ENCODE results near the gene ALLC. TPM values are rescaled to one million over a fixed set of nuclear protein-coding genes. Genes with fewer than 3 reads are reported as not detected.

ALLC gene
- total RNA-seq, 1 donor from 2014 or later = not detected

DNA sequence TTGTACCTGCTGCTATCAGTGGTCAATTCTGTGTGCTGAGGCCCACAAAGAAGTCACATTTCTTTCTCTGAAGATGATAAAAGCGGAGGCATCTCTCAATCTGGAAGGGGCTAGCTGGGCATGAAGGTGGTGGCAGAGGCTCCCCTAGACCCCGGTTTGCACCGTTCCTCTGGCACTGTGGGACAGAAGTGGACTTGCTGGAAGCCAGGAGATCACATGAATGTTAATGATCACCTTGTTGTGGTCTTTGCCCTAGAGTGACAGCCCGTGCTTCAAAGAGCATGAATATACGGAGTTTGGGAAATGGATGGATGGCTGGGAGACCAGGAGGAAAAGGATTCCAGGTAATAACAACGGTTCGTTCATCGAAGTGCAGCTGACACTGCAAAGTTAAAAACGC lies 20.2 kb downstream of the ALLC start:
- no peaks in the 10 kb centered on the region for H3K9me3 ChIP-seq (replicated peaks)
- no peaks in the 10 kb centered on the region for H3K36me3 ChIP-seq
- no peak for DNase-seq
- H3K27me3 ChIP-seq (ENCODE audit: low read depth) = peaks cover 22% of the 10 kb centered on the region
- no peaks in the 10 kb centered on the region for H3K4me1 ChIP-seq
- TF ChIP-seq, protein P1, sequence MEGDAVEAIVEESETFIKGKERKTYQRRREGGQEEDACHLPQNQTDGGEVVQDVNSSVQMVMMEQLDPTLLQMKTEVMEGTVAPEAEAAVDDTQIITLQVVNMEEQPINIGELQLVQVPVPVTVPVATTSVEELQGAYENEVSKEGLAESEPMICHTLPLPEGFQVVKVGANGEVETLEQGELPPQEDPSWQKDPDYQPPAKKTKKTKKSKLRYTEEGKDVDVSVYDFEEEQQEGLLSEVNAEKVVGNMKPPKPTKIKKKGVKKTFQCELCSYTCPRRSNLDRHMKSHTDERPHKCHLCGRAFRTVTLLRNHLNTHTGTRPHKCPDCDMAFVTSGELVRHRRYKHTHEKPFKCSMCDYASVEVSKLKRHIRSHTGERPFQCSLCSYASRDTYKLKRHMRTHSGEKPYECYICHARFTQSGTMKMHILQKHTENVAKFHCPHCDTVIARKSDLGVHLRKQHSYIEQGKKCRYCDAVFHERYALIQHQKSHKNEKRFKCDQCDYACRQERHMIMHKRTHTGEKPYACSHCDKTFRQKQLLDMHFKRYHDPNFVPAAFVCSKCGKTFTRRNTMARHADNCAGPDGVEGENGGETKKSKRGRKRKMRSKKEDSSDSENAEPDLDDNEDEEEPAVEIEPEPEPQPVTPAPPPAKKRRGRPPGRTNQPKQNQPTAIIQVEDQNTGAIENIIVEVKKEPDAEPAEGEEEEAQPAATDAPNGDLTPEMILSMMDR (IDR thresholded peaks at IDR 0.05; ENCODE audit: borderline replicate concordance) = no peak
- no peak overlapping the region for H3K4me3 ChIP-seq
- intact Hi-C loops (cut with micrococcal nuclease) = no loop called here
- no peak overlapping the region for H3K27ac ChIP-seq (replicated peaks)

DNA sequence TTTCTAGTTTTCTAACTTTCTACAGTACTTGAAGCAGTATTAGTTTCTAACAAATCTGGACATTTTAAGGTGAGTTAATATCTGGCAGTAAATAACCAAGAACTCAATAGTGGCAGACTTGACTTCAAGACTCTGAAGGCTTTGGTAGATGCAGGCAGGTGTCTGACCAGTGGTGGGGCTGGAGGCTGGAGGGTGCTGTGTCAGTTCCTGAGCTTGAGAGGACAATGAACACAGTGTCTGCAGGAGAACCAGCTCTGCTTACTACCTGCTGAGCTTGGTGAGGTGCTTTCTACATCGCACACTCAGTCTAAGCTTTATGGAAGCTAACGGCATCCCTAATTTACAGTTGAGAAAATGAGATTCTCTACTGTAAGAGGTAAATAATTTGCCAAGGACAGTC lies 21.2 kb downstream of the ALLC start:
- H3K36me3 ChIP-seq = no peaks in the 10 kb centered on the region
- peaks cover 22% of the 10 kb centered on the region for H3K27me3 ChIP-seq (ENCODE audit: low read depth)
- H3K4me3 ChIP-seq = no peak overlapping the region
- no peaks in the 10 kb centered on the region for H3K9me3 ChIP-seq (replicated peaks)
- no peak for DNase-seq
- no peak overlapping the region for H3K27ac ChIP-seq (replicated peaks)
- H3K4me1 ChIP-seq = no peaks in the 10 kb centered on the region
- intact Hi-C loops (cut with micrococcal nuclease) = no loop called here
- TF ChIP-seq, protein P1 (IDR thresholded peaks at IDR 0.05; ENCODE audit: borderline replicate concordance) = no peak

GRCh38 chr2:3679616-3680393 lies 21.8 kb downstream of the ALLC start:
- intact Hi-C loops (cut with micrococcal nuclease) = no loop called here
- no peak overlapping the region for H3K27ac ChIP-seq (replicated peaks)
- TF ChIP-seq, protein P1 (IDR thresholded peaks at IDR 0.05; ENCODE audit: borderline replicate concordance) = no peak

DNA sequence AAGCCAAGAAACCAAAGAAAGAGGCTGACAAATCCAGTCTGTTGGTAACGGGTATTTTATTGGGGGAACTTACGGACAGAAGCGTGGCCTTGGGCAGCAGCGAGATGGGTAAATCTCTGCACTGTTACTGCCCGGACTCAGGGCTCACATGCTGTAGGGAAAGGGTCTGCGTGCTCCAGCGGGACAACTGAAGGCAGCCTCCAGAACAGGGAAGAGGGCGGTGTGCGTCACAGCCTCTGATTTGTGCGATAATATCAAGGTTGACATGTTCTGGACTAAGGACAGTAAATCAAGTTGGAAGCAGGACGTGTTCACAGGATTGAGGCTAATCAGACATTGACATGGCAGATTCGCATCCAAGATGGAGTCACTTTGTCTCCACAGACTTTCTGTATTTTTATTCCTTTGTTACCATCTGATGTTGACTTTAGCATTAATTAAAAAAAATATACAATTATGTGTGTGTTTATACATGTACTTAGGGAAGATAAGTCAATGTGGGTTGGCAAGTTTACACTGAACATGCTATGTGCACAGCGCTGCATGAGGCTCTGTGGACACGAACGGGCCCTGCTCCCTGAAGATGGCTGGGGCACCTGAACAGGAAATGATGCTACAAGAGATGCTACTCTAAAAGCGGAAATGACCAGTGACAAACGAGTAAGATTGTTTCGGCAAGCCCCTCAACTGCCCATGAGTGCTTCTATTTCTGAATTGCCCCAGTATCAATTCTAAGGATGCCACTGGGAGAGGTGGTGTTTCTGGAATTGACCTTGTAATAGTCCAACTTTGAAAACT lies 22.7 kb downstream of the ALLC start:
- Histone ChIP-seq H3K27me3 (ENCODE audit: low read depth) (peaks cover 22% of the 10 kb centered on the region), H3K36me3 (no peaks in the 10 kb centered on the region), H3K9me3 (replicated peaks) (no peaks in the 10 kb centered on the region), H3K4me1 (no peaks in the 10 kb centered on the region), H3K4me3 (no peak overlapping the region), H3K27ac (replicated peaks) (no peak overlapping the region)
- DNase-seq = no peak
- TF ChIP-seq, protein P1 (IDR thresholded peaks at IDR 0.05; ENCODE audit: borderline replicate concordance) = no peak
- intact Hi-C loops (cut with micrococcal nuclease) = no loop called here

More at GRCh38 chr2:3679616-3680393, 21.8 kb downstream of the ALLC start:
- no peaks in the 10 kb centered on the region for H3K36me3 ChIP-seq
- no peaks in the 10 kb centered on the region for H3K4me1 ChIP-seq
- H3K4me3 ChIP-seq = no peak overlapping the region
- peaks cover 22% of the 10 kb centered on the region for H3K27me3 ChIP-seq (ENCODE audit: low read depth)
- no peak for DNase-seq
- H3K9me3 ChIP-seq (replicated peaks) = no peaks in the 10 kb centered on the region

GRCh38 chr2:3681625-3682024 lies 23.6 kb downstream of the ALLC start:
- Histone ChIP-seq H3K9me3 (replicated peaks) (no peaks in the 10 kb centered on the region), H3K4me1 (no peaks in the 10 kb centered on the region), H3K27me3 (ENCODE audit: low read depth) (peaks cover 17% of the 10 kb centered on the region), H3K27ac (replicated peaks) (no peak overlapping the region), H3K4me3 (no peak overlapping the region), H3K36me3 (no peaks in the 10 kb centered on the region)
- intact Hi-C loops (cut with micrococcal nuclease) = no loop called here
- no peak for DNase-seq
- TF ChIP-seq, protein P1 (IDR thresholded peaks at IDR 0.05; ENCODE audit: borderline replicate concordance) = no peak
